Mesenchymal stem cell (in vitro differentiated cells and primary cell): ENCODE results near the gene OR4C5.
"Not testable (repeated sequence)": the region's sequence is repeated elsewhere in the genome, so short reads cannot be mapped to it uniquely, and the experiment has no call there.

Experiments
- DNase-seq: peaks from one replicate; pipeline ENCODE4 v3.0.0-alpha.2; 2013
- H2AFZ ChIP-seq: one replicate; pipeline ENCODE4 v1.6.1; 2013; ENCODE audit warnings: low read depth, mild to moderate bottlenecking, control low read depth, inconsistent platforms, low read length, moderate library complexity
- H2AK5ac ChIP-seq: 2 replicates; pipeline ENCODE4 v1.6.1; 2013; ENCODE audit warnings: low read length, moderate library complexity, mild to moderate bottlenecking, inconsistent platforms; ENCODE audit not compliant: severe bottlenecking
- H2BK120ac ChIP-seq: one replicate; pipeline ENCODE4 v1.6.1; 2013; ENCODE audit warnings: low read depth, mild to moderate bottlenecking, inconsistent platforms, low read length, moderate library complexity
- H2BK12ac ChIP-seq, 2 experiments: one replicate each; pipeline ENCODE4 v1.6.1; 2013; ENCODE audit warnings: inconsistent platforms in 2 of 2, low read length in 2 of 2, mild to moderate bottlenecking in 2 of 2, moderate library complexity in 2 of 2, control low read depth in 1 of 2
- H2BK15ac ChIP-seq: one replicate; pipeline ENCODE4 v1.6.1; 2013; ENCODE audit warnings: mild to moderate bottlenecking, low read depth, inconsistent platforms; ENCODE audit not compliant: poor library complexity, severe bottlenecking
- H2BK5ac ChIP-seq: 2 replicates; pipeline ENCODE4 v1.6.1; 2013; ENCODE audit warnings: low read depth, mild to moderate bottlenecking, low read length, control low read depth, inconsistent platforms; ENCODE audit not compliant: poor library complexity, severe bottlenecking
- H3K14ac ChIP-seq, 2 experiments: one replicate each; pipeline ENCODE4 v1.6.1; 2013; ENCODE audit warnings: inconsistent platforms in 2 of 2, low read length in 2 of 2, control low read depth in 1 of 2, mild to moderate bottlenecking in 1 of 2, moderate library complexity in 1 of 2
- H3K18ac ChIP-seq, 2 experiments: one replicate each; pipeline ENCODE4 v1.6.1; 2013; ENCODE audit warnings: inconsistent platforms in 2 of 2, low read length in 2 of 2, control low read depth in 1 of 2, low read depth in 1 of 2, mild to moderate bottlenecking in 1 of 2
- H3K23ac ChIP-seq, 2 experiments: one replicate each; pipeline ENCODE4 v1.6.1; 2013; ENCODE audit warnings: inconsistent platforms in 2 of 2, low read length in 2 of 2, mild to moderate bottlenecking in 2 of 2, moderate library complexity in 2 of 2, control low read depth in 1 of 2
- H3K27ac ChIP-seq: 2 replicates; pipeline ENCODE4 v1.5.1; 2013; ENCODE audit warnings: mild to moderate bottlenecking, moderate library complexity, low read length, control low read depth, inconsistent platforms; ENCODE audit not compliant: poor library complexity, severe bottlenecking
- H3K27me3 ChIP-seq, 2 experiments: 2 replicates each; pipeline versions ENCODE4 v1.6.1 to v1.7.0; 2013; ENCODE audit warnings: low read length in 2 of 2, mild to moderate bottlenecking in 2 of 2, moderate library complexity in 2 of 2, control low read depth in 1 of 2, inconsistent platforms in 1 of 2; ENCODE audit not compliant: control insufficient read depth in 1 of 2, insufficient read depth in 1 of 2
- H3K36me3 ChIP-seq, 2 experiments: 2 replicates each; pipeline versions ENCODE4 v1.6.1 to v1.7.0; 2013; ENCODE audit warnings: low read length in 2 of 2, control low read depth in 1 of 2, inconsistent platforms in 1 of 2, low read depth in 1 of 2, mild to moderate bottlenecking in 1 of 2; ENCODE audit not compliant: insufficient read depth in 2 of 2, control insufficient read depth in 1 of 2
- H3K4ac ChIP-seq, 2 experiments: one replicate each; pipeline ENCODE4 v1.6.1; 2013; ENCODE audit warnings: inconsistent platforms in 2 of 2, low read length in 2 of 2, mild to moderate bottlenecking in 2 of 2, moderate library complexity in 2 of 2, control low read depth in 1 of 2, low read depth in 1 of 2
- H3K4me1 ChIP-seq: 2 replicates; pipeline ENCODE4 v1.6.1; 2013; ENCODE audit warnings: low read depth, low read length, control low read depth; ENCODE audit not compliant: control insufficient read depth, insufficient read depth
- H3K4me2 ChIP-seq: 2 replicates; pipeline ENCODE4 v1.6.1; 2013; ENCODE audit warnings: low read length, mild to moderate bottlenecking, inconsistent platforms; ENCODE audit not compliant: poor library complexity, severe bottlenecking
- H3K4me3 ChIP-seq, 2 experiments: 2 replicates each; pipeline versions ENCODE4 v1.5.1 to v1.7.0; 2013; ENCODE audit warnings: low read length in 2 of 2, mild to moderate bottlenecking in 2 of 2, control low read depth in 1 of 2, low read depth in 1 of 2; ENCODE audit not compliant: insufficient read depth in 1 of 2
- H3K79me1 ChIP-seq: replicated peaks from 2 replicates; pipeline ENCODE4 v1.6.1; 2013; ENCODE audit warnings: mild to moderate bottlenecking, control low read depth, low read length, inconsistent platforms; ENCODE audit not compliant: poor library complexity, severe bottlenecking
- H3K9ac ChIP-seq: 2 replicates; pipeline ENCODE4 v1.7.0; 2013; ENCODE audit warnings: mild to moderate bottlenecking, low read length, moderate library complexity
- H3K9me3 ChIP-seq: 2 replicates; pipeline ENCODE4 v1.7.0; 2013; ENCODE audit warnings: mild to moderate bottlenecking, low read length; ENCODE audit not compliant: control insufficient read depth
- H4K8ac ChIP-seq: one replicate; pipeline ENCODE4 v1.6.1; 2013; ENCODE audit warnings: inconsistent platforms, mild to moderate bottlenecking, low read length, moderate library complexity
- H4K91ac ChIP-seq: one replicate; pipeline ENCODE4 v1.6.1; 2013; ENCODE audit warnings: mild to moderate bottlenecking, low read length, inconsistent platforms
- WGBS: methylation state at CpG from one replicate; pipeline ENCODE4 v1.1.7; 2013; ENCODE audit warnings: mixed read lengths; 5-methylcytosine and 5-hydroxymethylcytosine counted together

Gene OR4C5

DNA sequence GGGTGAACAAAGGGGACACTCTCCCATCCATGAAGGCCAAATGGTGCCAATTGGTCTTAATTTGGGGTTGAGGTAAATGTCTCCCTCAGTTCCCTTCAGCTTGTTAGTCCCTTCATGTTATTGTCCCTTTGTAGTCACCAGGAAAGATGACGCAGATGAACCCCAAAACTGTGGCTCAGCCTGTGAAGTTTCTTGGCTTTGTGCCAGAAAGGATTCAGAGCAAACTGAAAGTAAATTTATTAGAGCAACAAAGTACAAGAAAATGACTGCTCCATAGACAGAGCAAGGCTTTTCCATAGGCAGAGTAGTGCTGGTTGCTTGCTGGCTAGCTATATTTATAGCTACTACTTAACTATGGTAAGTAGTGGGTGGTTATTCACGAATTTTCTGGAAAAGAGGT lies 24.8 kb downstream of the OR4C5 start:
- Histone ChIP-seq H3K4me2 (no peak overlapping the region), H4K8ac (no peak overlapping the region), H4K91ac (no peak overlapping the region), H3K4me3 (no peak overlapping the region), H3K79me1 (no peaks in the 10 kb centered on the region), H3K27ac (no peak overlapping the region), H2BK15ac (no peak overlapping the region), H3K14ac (no peak overlapping the region), H3K36me3 (no peaks in the 10 kb centered on the region), H3K9ac (no peak overlapping the region), H2BK5ac (no peak overlapping the region), H3K18ac (no peak overlapping the region), H3K4ac (no peak overlapping the region), H2AFZ (no peak overlapping the region), H3K9me3 (peaks cover 5% of the 10 kb centered on the region), H2BK120ac (no peak overlapping the region), H2BK12ac (no peak overlapping the region), H3K23ac (no peak overlapping the region), H2AK5ac (no peak overlapping the region), H3K27me3 (no peaks in the 10 kb centered on the region), H3K4me1 (no peaks in the 10 kb centered on the region)
- WGBS, result 34% methylated on average over 2 of the region's 2 CpGs
- DNase-seq, result no peak

DNA sequence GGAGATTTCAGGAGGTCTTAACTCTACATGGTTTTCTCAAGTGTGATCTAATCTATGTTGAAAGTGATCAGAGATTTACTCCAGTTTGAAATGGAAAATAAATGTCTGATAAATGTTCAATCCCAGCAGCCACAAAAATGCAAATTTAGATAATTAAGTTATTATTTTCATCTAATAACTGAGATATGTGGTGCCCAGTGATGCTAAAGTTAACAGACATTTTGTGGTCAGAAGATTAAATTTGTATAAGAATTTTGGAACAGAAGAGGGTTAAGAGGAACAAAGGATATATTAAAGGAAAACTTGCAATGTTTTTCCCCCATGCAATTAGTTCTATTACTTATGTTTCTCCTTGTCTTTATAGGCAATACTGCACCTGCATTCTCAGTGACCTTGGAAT lies 41.6 kb downstream of the OR4C5 start, which contains the start of gene OR4C3:
Gene OR4C3, plus strand, starts transcription at position 301 of the 400 bp plus-strand sequence. CDS start 102 bp downstream, outside the sequence.
- H3K79me1 ChIP-seq, H3K9me3 ChIP-seq, H4K8ac ChIP-seq, H2BK12ac ChIP-seq, H2AK5ac ChIP-seq, H4K91ac ChIP-seq, H3K4me3 ChIP-seq, H3K4me1 ChIP-seq, H2AFZ ChIP-seq, H3K14ac ChIP-seq, H3K27ac ChIP-seq, H2BK5ac ChIP-seq, H2BK120ac ChIP-seq, DNase-seq, H3K27me3 ChIP-seq, H2BK15ac ChIP-seq, H3K36me3 ChIP-seq, H3K9ac ChIP-seq, H3K23ac ChIP-seq, H3K18ac ChIP-seq, H3K4me2 ChIP-seq, H3K4ac ChIP-seq: not testable (repeated sequence)

DNA sequence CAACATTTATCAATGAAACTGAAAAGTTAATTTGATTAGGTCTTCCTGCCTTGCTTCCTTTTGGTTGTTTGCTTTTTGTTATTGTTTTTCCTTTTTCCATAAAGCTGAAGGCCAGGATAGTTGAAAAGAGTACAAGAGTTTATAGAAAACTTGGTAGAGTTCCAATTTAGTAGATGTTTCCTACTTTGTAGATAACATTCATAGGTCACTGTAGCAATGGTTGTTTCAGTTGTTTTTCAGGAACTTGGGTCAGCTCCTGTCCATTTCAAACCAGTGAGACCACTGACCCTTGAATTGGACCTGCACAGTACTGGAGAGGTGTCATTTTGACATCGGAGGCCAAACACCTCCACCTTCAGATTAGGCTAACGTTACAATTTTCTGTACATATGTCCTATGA lies 46.5 kb downstream of the OR4C5 start:
- not testable (repeated sequence) for H2BK5ac ChIP-seq, H2BK12ac ChIP-seq, H2AFZ ChIP-seq, H3K79me1 ChIP-seq, H3K4me3 ChIP-seq, H3K4ac ChIP-seq, H3K4me1 ChIP-seq, H3K23ac ChIP-seq, H3K4me2 ChIP-seq, H3K27ac ChIP-seq, H2AK5ac ChIP-seq, H3K9ac ChIP-seq, H3K27me3 ChIP-seq, H3K36me3 ChIP-seq, H3K14ac ChIP-seq, H3K9me3 ChIP-seq, H4K8ac ChIP-seq, H3K18ac ChIP-seq, H4K91ac ChIP-seq, H2BK15ac ChIP-seq, DNase-seq, H2BK120ac ChIP-seq
- WGBS, result 72% methylated on average over 2 of the region's 2 CpGs
